Stimulated activated CD4-positive, alpha-beta T cell treated with anti-CD3 and anti-CD28 coated beads, Interleukin-1b, Interleukin-23, amount 100 ng/mL, for 48 hours (primary cell): Measurements from ENCODE around the gene PAM.
A peak's percentile ranks its signal among the peaks of the same experiment; 100 is the strongest.

ENCODE experiments used
- DNase-seq: peaks from one replicate; pipeline ENCODE4 v3.0.0-alpha.2; 2020

Gene PAM

DNA sequence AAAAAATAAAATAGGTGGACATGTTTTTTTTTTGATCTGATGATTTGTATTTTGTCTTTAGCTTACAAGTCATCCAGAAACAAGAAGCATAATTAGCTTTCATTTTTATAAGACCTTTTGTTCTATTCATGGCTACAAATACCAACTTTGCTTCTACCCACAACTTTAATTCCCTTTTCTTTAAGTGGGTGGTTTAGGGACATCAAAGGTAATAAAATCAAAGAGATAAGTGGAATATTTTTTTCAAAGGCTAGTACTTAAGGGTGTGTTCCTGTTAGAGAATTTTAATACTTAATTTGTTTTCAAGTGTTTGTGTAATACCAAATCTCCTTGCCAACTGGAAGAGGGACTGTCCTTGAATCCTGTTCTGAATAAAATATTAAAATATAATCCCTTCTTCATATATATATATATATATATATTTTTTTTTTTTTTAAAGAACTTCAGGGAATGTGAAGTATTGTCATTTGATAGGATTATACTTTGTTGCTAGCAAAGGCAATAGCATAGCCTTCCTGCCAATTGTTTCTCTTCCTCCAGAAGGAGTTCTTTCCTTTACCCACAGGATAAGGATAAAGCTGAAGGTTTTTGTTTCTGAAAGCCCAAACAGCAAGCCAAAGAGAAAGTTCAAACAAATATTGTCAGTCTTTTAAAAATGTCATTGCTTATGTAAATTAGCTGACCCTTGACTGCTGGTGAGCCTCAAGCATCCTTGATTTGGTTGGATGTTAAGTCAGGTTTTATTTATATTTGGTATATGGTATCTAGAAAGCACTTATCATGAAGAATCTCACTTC is 108.9 kb downstream of the PAM start:
- no peak for DNase-seq

DNA sequence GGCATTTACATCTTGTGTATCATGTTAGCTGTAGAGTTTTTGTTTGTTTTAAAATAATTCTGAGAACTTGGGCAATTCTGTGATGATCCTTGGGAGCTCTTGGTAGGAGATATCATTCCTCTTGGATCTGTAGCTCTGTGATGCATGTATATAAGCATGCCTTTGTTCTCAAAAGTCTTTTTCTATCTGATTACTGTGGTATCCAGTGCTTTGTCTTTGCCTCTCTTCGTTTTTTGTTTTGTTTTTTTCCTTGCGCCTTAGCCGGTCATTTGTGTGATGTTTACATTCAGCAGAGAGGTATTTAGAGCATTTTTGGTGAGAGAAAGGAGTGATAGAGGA is 110.0 kb downstream of the PAM start:
- no peak for DNase-seq

GRCh38 chr5:102865510-102866236 is 110.6 kb downstream of the PAM start:
- peak; percentile 67 for DNase-seq

- no peak for DNase-seq
Observed at GRCh38 chr5:102866237-102866600, 111.1 kb downstream of the PAM start.

GRCh38 chr5:102867992-102868662 is 113.0 kb downstream of the PAM start:
- no peak for DNase-seq

GRCh38 chr5:102869230-102869629 is 114.1 kb downstream of the PAM start:
- no peak for DNase-seq

- no peak for DNase-seq
Observed at GRCh38 chr5:102873379-102873932, 118.4 kb downstream of the PAM start.

- DNase-seq, result no peak
Observed at GRCh38 chr5:102874054-102874453, 118.9 kb downstream of the PAM start.

DNA sequence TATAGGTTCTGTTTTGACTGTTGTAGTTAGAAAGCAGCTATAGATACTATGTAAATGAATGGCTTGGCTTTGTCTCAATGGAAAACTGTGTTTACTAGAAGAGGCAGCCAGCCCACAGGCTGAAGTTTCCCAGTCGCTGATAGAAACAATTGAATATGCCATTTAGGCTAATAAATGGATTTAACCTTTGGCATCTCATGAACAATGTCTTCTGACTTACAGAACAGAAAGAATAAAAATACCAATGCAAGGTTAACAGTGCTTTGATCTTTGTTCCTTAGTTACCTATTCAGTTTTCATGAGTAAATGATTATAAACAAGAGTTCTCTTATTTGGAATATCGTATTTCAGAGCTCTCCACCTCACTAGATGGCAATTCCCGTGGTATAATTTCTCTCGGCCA is 120.6 kb downstream of the PAM start:
- no peak for DNase-seq

- DNase-seq, result no peak
Observed at GRCh38 chr5:102876610-102877009, 121.5 kb downstream of the PAM start.

DNA sequence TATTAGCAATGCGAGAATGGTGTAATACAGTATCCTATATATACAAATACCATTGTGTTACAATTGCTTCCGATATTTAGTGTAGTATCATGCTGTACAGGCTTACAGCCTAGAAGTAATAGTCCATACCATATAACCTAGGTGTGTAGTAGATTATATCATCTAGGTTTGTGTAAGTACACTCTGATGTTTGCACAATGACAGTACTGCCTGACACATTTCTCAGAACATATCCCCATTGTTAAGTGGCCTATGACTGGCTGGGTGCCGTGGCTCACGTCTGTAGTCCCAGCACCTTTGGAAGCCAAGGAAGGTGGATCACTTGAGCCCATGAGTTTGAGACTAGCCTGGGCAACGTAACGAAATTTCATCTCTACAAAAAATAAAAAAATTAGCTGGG is 124.6 kb downstream of the PAM start:
- DNase-seq, result no peak

GRCh38 chr5:102886586-102886985 is 131.5 kb downstream of the PAM start:
- no peak for DNase-seq

DNA sequence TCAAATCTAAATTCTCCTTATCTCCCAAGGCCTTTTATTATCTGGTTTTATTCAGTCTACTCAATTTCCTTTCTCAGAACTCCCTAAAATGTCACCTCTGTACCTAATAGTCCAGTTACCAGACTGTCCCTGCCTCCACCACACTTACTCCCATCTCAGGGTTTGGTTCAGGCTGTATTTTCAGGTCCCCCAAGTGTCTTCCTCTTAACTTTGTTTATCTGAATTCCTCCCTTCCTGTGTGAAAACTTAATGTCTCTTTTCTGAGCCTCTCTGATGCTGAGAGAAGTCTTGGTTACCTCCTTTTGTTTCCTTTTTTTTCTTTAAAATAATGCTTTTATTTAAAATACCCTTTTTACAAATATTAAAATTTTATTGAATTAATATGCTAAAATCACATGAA is 133.4 kb downstream of the PAM start:
- DNase-seq, result no peak

- DNase-seq, result no peak
Observed at GRCh38 chr5:102889033-102889432, 133.9 kb downstream of the PAM start.

DNA sequence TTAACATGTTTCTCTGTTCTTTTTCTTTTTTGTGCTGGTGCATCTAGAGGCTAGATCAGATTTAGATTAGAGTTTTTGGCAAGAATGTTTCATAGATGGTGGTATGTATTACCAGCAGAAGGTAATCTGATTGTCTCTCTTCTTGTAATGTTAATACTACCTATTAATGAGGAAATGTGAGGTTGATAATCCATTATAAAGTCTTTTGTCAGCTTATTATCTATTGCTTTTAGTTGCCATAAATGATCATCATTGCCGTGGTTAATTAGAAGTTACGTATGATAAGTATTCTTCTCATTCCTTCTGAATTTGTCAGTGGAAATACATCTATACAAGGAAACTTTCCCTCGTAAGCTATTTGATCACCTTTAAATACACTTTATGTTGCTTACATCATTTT is 135.0 kb downstream of the PAM start:
- no peak for DNase-seq

- DNase-seq, result no peak
Observed at GRCh38 chr5:102891175-102891574, 136.1 kb downstream of the PAM start.

GRCh38 chr5:102893942-102894341 is 138.8 kb downstream of the PAM start:
- DNase-seq, result no peak

DNA sequence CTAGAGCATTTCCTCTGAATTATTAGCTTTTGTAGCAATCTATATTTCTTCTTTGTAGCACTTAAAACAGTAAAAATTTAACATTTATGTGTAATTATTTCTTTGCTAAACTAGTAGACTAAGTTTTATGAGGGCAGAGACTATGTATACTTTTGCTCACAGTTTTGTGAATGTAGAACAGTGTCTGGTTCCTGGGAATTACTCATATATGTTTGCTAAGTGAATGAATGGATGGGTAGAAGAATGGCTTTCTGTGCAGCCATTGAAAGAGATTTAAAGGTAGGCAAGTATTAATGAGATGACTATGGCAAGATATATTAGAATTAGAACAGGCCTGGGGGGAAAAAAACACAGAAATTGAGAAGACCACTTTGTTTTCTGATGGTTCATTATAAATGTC is 140.1 kb downstream of the PAM start:
- DNase-seq, result no peak

- DNase-seq, result no peak
Observed at GRCh38 chr5:102895976-102896375, 140.9 kb downstream of the PAM start.

GRCh38 chr5:102901424-102902134 is 146.5 kb downstream of the PAM start:
- no peak for DNase-seq

GRCh38 chr5:102902135-102902448 is 147.0 kb downstream of the PAM start:
- no peak for DNase-seq

- DNase-seq, result no peak
Observed at GRCh38 chr5:102902647-102903046, 147.5 kb downstream of the PAM start.
